Upper lobe of left lung (tissue), 4 donors: Measurements from ENCODE around the gene TACC2.

Source experiments
- EP300 ChIP-seq, 4 donors: sonication (generic); formaldehyde crosslinking; IDR thresholded peaks; one replicate each; pipeline ENCODE4 v1.5.1; 2017; ENCODE audit warnings: antibody characterized with exemption in 4 of 4, control low read depth in 2 of 4
- POLR2A ChIP-seq, 4 donors: fragments of 450-650 bp; IDR thresholded peaks; one replicate each; pipeline ENCODE4 v1.5.1; 2016 to 2017; ENCODE audit warnings: antibody characterized with exemption in 4 of 4, mild to moderate bottlenecking in 2 of 4
- POLR2AphosphoS5 ChIP-seq, 2 donors: sonication (generic); formaldehyde crosslinking; IDR thresholded peaks; one replicate each; pipeline ENCODE4 v1.5.1; 2017; ENCODE audit warnings: antibody characterized with exemption in 2 of 2
- TF ChIP-seq, protein P1 (sequence below), 6 experiments: fragments of 450-650 bp in 4 of 6; fragments of 200-600 bp in 2 of 6; sonication (generic) in 2 of 6; IDR thresholded peaks; one replicate each; pipeline ENCODE4 v1.5.1; 2016 to 2019; ENCODE audit warnings: antibody characterized with exemption in 6 of 6

GRCh38 chr10:122159141-122159970, 170.4 kb downstream of the TACC2 start:
- no peak for TF ChIP-seq POLR2A (IDR thresholded peaks at IDR 0.05)
- TF ChIP-seq, protein P1, sequence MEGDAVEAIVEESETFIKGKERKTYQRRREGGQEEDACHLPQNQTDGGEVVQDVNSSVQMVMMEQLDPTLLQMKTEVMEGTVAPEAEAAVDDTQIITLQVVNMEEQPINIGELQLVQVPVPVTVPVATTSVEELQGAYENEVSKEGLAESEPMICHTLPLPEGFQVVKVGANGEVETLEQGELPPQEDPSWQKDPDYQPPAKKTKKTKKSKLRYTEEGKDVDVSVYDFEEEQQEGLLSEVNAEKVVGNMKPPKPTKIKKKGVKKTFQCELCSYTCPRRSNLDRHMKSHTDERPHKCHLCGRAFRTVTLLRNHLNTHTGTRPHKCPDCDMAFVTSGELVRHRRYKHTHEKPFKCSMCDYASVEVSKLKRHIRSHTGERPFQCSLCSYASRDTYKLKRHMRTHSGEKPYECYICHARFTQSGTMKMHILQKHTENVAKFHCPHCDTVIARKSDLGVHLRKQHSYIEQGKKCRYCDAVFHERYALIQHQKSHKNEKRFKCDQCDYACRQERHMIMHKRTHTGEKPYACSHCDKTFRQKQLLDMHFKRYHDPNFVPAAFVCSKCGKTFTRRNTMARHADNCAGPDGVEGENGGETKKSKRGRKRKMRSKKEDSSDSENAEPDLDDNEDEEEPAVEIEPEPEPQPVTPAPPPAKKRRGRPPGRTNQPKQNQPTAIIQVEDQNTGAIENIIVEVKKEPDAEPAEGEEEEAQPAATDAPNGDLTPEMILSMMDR (IDR thresholded peaks at IDR 0.05): no peak
- no peak for TF ChIP-seq EP300 (IDR thresholded peaks at IDR 0.05)
- TF ChIP-seq POLR2AphosphoS5 (IDR thresholded peaks at IDR 0.05): no peak
